Kidney glomerular epithelial cell (primary cell): ENCODE measurements around the gene PRUNE2.
A peak's percentile ranks its signal among the peaks of the same experiment; 100 is the strongest.

Experiments
- DNase-seq: peaks from one replicate; lab custom pipeline; 2025; lab: John Stamatoyannopoulos, UW

Gene PRUNE2

DNA sequence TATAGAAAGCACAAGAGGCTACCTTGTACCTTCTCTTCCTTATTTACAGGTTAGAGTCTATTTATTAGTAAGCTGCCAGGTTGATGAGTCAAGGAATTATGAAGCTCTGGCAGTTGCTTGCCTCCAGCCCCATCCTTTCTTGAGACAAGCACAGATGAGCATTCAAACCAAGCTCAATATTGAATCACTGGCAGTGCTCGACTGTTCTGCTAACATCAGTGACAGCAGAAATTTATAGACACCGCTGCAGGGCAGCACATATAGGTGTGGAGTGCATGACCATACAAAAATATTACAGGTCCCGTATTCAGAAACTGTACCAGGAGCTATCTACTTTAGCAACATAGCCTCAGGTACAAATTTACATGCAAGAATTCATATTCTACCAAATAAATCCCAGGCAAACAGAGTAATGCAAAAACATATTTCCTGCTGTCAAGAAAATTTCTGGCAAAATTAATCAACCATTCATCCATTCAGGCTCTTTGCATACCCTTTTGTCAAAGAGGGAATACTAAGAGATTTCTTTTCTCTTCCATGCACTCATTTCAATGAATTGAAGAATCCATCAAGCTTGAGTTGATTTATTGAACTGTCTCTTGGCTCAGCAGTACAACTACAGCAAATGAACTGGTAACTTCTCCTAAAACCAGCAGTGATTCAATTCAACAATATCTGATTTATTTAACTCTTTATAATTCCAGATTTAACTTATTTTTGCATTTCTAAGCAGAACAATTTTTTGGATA, 168.6 kb downstream of the PRUNE2 start:
- no peak for DNase-seq

GRCh38 chr9:76734716-76735115, 171.2 kb downstream of the PRUNE2 start:
- no peak for DNase-seq

DNA sequence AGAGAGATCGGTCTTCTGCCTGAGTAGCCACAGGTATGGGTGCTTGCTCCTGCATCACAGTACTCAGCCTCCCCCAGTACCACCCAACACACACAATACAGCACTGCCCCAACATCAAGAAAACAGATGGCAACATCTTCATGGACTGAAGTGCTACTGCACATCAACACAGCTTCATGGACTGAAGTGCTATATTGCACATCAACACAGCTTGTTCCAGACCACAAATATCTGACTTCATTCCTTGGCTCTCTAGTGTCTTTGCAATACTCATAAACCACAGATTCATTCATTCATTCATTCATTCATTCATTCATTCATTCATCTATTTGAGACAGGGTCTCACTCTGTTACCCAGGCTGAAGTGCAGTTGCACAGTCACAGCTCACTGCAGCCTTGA, 172.8 kb downstream of the PRUNE2 start:
- DNase-seq, result no peak

DNA sequence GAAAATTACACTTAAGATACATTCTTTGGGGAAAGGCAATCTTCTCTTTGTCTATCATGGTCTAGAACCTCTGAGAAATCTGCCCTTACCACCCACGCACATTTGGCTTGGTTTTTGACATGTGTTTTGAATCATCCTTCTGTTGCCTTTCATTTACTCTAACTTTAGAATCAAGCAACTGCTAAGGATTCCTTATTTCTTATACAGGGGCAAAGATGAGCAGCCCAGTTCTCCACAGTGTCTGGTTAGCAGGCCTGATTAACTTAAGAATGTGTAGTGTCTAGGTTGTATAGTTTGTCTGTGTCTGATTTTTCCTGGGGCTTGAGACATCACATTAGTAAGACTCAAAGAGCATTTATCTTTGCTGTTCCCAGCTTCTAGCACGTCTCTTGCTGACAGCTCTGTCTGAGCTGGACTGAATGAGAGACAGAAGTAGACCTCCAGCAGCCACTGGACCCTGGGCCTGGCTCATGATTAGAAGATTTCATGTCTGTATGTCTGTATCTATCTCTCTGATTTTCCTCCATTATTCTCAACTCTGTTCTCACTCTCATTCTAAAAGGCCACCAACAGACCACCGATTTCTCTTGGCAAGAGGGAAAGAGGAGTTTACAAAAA, 173.5 kb downstream of the PRUNE2 start:
- peak; percentile 21 for DNase-seq

- no peak for DNase-seq
Observed at GRCh38 chr9:76730801-76731200, 175.1 kb downstream of the PRUNE2 start.

DNA sequence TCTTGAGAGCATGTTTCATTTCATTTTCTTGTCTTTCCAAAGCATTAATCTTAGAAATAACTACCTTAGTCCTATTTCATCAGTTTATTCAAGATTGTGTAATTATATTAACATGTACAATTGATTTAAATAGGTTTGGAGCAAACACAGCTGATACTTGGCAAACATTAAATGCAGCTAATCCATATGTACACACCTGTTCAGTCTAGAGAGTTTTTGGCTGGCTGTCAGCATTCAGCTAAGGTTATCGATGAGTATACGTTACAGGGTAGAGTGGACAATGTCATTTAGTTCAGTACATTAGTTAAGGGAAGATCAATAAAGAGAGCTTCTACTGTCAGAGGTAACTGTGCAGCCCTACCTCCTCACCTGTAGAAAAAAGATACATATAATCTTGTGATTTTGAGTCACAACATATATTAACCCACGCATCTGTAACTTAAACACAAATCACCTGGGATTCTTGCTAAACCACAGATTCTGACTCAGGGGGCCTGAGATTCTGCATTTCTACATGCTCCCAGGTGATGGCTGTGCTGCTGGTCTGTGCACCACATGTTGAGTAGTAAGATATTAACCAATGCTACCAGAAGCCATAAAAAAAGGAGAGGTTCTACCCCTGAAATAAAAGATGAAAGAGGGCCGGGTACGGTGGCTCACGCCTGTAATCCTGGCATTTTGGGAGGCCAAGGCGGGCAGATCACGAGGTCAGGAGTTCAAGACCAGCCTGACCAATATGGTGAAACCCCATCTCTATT, 175.8 kb downstream of the PRUNE2 start:
- no peak for DNase-seq

- DNase-seq, result no peak
Observed at GRCh38 chr9:76729116-76729515, 176.8 kb downstream of the PRUNE2 start.

GRCh38 chr9:76725885-76726284, 180.0 kb downstream of the PRUNE2 start:
- no peak for DNase-seq

DNA sequence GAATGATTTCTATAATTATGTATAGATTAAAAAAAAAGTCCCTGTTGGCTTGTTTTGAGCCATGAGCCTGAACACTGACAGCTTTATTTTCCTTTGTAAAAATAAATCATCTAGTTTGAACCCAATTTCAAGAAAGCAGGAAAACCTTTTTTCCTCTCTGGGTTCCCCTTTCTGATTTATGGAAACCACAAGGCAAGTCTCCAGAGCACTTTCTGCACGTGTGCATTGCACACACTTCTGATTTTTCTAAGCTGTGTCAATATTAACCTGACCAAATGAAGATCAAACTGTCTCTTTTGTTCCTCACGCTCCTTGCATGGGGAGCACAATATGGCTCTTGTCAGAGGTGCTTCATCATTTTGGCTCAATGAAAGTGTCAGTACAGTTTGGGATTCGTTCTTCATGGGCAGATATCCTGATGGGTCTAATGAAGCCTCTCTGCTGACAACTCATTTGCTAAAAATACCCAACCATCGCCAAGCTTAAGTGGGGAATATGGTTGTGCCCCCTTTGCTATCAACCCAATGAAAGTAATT, 180.8 kb downstream of the PRUNE2 start:
- DNase-seq, result no peak

DNA sequence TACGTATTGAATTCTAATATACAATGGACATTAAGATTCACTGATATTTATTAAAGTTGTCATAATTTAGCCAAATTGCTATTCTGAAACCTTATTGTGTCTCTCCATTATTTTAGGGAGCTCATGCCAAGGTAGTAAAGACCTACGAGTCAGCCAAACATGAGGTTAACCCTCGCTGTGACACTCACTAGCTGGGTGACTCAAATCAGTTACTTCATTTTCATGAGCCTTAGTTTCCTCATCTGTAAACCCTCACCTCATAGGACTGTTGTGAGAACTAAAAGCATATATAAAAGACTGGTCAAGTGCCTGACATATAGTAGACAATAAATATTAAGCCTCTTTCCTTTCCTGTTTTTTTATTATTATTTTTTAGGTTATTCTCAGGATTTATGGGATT, 185.7 kb downstream of the PRUNE2 start:
- DNase-seq, result no peak

DNA sequence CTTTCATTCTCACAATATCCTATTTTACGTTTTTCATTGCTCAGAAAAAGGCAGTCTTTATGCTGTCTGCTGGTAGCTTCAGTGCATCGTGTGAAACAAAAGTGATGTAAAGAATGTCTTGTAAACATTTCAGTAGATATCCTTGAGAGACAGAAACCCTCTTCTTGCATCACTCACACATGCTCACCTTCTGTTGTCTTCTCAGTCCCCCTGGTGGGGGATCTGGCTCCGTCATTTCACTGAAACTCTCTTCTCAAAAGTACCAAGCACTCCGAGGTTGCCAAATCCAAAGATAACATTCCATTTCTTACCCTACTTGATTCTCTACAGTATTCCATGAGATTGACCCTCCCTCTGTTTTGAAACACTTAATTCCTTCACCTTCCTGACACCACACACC, 187.7 kb downstream of the PRUNE2 start:
- no peak for DNase-seq

DNA sequence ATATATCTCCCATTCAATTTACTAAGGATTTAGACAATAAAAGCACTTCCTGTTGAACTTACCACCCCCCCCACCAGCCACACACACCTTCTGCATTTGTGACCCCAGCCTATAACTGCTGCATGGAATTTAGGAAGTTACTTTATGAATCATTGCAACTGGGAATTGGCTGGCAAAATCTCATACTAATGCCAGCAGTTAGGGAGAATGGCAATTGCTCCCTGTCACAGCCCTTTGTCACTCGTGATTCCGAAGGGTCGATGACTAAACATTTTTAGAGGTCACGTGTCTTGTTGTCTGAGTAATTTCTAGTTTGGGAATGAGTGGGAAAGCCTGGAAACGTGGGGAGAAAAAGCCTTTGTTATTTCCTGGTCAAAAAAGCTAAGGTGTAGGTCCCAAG, 188.3 kb downstream of the PRUNE2 start:
- no peak for DNase-seq

GRCh38 chr9:76717176-76717575, 188.7 kb downstream of the PRUNE2 start:
- DNase-seq, result no peak

DNA sequence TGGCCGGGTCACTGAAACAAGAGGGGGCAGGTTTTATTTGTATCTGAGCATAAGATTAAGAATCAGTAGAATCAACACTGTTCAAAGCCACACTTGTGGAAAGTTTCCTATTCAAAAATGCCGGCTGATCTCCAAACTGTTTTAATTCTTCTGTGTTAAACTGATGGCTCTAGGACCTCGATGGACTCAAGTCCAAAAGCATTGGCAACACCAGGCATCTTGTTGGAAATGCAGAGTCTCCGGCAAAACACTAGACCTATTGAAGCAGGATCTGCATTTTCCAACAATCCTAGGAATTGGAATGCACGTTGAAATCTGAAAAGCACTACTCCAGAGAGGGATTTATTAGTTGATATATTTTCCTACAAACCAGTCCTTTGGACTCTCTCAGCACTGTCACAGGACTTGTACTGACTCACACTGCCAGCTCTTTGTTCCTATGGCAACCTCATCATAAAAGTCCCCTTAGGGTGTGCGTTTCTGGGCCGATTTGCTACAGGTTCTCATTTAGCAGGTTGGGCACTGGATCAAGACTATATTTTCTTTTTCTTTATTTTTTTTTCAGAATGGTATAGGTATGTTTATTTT, 189.7 kb downstream of the PRUNE2 start:
- DNase-seq, result no peak

- DNase-seq, result no peak
Observed at GRCh38 chr9:76713381-76713780, 192.5 kb downstream of the PRUNE2 start.

DNA sequence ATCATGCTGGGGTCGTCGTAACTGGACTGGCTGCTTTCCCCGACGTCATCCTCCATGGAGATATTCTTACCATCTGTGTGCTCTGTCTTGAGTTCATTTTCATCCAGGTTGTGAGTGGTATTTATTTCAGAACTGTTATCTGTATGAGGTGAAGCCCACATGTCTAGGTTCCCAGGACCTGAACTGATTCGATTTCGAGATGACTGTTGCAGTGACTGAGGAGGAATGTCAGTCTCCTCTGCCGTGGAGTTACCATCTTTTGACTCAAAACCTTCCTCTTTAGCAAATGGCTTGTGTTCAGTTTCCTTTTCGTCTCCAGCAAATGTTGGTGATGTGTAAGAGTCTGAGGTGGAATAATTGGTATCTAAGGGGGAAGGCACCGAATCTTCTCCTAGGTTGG, 196.9 kb downstream of the PRUNE2 start:
- no peak for DNase-seq

DNA sequence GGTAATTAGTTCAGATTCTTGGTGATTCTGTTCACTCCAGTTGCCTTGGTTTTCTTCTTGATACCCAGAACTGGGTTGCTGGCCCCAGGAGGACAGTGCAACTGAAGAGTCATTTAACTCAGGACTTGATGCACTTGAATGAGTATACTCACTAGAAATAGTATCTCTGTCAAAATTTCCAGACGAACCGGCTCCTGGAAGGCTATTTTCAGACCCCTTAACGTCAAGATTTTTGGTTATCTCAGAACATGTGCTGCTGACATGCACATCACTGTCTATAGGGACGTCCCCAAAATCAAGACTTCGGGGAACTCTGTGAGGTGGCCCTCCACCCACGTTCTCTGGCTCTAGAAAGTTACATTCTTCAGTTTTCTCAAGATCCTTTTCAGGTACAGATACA, 198.4 kb downstream of the PRUNE2 start:
- DNase-seq, result no peak

DNA sequence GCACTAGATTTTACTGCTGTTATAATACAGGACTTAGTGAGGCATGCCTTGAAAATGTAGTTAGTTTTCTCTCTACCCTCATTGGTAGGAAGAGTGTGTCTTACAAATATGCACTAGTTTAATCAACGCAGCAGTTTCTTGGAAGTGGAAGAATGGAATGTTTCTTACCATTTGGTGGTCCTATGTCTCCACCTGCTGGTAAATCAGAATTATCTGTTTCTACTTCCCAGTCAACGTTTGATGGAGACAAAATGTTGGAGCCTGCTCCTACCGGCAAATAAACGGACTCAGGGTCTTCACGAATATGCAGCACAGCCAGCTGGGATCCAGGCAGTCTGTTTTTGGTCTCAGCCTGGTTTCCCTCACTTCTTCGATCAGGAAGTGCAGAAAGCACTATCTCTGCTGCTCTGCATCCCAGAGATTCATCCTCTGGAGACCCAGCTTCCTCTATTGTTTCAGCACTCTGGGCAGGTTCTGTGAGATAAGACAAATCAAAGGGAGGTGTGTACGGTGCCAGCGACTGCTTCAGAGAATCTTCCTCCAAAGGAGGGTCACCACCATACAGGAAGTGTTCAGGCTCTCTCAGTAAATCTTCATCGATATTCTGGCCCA, 201.2 kb downstream of the PRUNE2 start:
- peak; percentile 83 for DNase-seq

DNA sequence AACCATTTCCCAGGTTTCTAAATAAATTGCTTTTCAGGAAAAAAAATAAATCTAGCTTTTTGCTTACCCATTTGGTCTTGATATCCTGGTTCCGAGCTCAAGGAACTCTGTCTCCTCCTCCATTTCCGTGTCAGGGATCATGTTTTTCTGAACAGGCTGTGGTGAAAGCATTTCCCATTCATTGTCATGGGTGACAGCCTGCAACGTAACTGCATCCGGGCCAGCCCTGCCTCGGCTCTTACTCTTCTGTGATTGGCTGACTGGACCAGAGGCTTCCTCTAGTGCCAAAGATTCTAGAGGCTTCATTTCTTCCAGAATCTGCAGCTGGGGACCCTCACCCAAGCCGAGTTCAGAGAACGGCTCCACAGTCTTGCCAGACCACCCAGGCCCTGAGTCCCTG, 202.6 kb downstream of the PRUNE2 start:
- no peak for DNase-seq

DNA sequence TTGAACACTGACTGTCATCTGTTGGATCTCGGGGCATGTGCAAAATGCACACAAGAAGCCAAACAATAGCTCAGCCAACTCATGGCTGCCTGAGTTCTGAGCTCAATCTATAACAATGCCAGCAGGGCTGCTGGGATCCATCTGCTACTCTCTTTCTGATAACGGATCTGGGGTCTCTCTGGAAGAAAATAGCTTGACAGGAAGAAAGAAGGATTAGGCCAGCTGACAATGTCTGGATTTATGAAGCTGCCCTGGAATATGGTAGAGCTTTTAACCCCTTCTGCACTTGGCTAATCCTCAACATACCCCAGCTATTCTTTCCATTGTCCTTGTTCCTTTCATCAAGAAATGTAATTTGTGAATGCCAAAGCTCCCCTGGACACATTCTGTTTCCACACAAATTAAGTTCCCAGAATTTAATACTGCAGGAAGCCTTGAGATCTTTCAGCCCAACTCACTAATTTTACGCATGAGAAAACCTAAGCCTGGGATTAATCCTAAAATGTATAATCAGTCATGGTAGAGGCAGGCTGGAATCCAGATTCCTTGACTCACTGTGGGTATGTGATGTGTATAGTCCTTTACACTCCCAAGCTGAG, 204.4 kb downstream of the PRUNE2 start:
- DNase-seq, result no peak

- no peak for DNase-seq
Observed at GRCh38 chr9:76700916-76701315, 205.0 kb downstream of the PRUNE2 start.

DNA sequence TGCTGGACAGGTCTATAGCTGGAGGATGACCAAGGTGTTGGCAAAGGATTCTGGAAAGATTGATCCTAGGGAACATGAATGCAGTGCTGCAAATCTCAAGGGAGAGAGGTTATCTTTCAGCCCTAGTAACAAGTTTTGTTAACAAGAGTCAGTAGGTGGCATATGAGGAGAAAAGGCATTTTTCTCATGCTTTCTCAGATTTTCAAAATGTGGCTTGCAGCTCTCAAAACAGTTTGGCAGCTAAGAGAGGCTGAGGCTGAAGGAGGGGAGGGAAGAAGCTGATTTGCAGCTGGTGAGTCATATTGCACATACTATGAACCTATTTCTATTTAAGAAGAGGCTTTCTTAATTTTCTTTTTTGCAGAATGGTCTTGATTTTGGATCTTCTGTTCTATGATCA, 205.9 kb downstream of the PRUNE2 start:
- no peak for DNase-seq
